ENCODE measurements around the gene PPP2CA. TPM values are rescaled to one million over a fixed set of nuclear protein-coding genes. Genes with fewer than 3 reads are reported as not detected.

The PPP2CA gene
- total and polyA plus RNA-seq, 9 of the 15 experiments (the other 6 are each of a cell fraction or from before 2014, with no cell fraction given): 23.0 to 257 (median 109) TPM

DNA sequence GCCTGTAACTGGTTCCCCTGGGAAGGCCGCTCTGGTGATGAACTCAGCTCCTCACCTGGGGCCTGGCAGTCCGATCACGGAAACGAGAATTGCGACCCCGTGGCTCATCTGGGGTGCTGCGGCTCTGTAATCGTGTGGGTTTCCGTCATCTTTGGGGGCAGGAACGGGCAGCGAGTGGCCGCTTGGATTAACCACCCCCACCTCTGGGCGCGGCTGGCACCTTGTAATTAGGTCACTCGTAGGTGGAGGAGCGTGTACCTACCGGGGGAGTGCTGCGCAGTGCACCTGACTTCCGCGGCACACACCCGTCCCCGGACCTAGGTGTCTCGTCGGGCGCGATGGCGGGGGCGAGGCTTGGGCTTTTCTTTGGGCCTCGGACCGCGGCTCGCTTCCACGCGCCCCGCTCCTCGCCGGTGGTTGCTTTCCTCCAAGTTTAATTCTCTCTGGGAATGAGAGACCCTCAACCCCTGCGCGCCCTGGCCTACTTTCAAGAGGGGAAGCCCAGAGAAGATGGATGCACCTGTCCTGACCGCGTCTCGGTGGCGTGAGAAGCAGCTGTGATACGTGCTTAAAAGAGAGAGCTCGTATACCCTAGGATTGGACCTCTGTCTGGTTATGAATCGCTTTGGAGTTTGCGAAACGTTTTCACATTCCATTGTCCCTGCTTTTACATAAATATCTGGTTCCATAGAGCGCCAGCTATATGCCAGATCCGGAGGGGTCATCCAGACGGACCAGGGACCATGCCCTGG, 744 bp upstream of the PPP2CA start (continued):
- no peak for TF ChIP-seq ZFP1 (CRISPR knock-in tag; IDR thresholded peaks at IDR 0.05)
- TF ChIP-seq ZBTB2 (IDR thresholded peaks at IDR 0.05): no peak
- no peak for TF ChIP-seq ZNF197 (CRISPR knock-in tag; IDR thresholded peaks at IDR 0.05; ENCODE audit: low read depth)
- TF ChIP-seq HMG20A (CRISPR knock-in tag; conservative IDR thresholded peaks at IDR 0.05): no peak
- no peak for TF ChIP-seq ZNF232 (CRISPR knock-in tag; IDR thresholded peaks at IDR 0.05)
- TF ChIP-seq, protein P1, sequence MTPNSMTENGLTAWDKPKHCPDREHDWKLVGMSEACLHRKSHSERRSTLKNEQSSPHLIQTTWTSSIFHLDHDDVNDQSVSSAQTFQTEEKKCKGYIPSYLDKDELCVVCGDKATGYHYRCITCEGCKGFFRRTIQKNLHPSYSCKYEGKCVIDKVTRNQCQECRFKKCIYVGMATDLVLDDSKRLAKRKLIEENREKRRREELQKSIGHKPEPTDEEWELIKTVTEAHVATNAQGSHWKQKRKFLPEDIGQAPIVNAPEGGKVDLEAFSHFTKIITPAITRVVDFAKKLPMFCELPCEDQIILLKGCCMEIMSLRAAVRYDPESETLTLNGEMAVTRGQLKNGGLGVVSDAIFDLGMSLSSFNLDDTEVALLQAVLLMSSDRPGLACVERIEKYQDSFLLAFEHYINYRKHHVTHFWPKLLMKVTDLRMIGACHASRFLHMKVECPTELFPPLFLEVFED (CRISPR knock-in tag; conservative IDR thresholded peaks at IDR 0.05): no peak
- TF ChIP-seq EHMT2 (IDR thresholded peaks at IDR 0.05): no peak
- TF ChIP-seq, protein P2, sequence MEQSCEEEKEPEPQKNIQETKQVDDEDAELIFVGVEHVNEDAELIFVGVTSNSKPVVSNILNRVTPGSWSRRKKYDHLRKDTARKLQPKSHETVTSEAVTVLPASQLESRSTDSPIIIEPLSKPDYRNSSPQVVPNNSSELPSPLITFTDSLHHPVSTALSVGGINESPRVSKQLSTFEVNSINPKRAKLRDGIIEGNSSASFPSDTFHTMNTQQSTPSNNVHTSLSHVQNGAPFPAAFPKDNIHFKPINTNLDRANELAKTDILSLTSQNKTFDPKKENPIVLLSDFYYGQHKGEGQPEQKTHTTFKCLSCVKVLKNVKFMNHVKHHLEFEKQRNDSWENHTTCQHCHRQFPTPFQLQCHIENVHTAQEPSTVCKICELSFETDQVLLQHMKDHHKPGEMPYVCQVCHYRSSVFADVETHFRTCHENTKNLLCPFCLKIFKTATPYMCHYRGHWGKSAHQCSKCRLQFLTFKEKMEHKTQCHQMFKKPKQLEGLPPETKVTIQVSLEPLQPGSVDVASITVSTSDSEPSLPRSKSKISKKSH (CRISPR knock-in tag; IDR thresholded peaks at IDR 0.05): no peak
- no peak for TF ChIP-seq RNF2 (IDR thresholded peaks at IDR 0.05)
- TF ChIP-seq GABPB1 (CRISPR knock-in tag; IDR thresholded peaks at IDR 0.05): no peak
- TF ChIP-seq, protein P3, sequence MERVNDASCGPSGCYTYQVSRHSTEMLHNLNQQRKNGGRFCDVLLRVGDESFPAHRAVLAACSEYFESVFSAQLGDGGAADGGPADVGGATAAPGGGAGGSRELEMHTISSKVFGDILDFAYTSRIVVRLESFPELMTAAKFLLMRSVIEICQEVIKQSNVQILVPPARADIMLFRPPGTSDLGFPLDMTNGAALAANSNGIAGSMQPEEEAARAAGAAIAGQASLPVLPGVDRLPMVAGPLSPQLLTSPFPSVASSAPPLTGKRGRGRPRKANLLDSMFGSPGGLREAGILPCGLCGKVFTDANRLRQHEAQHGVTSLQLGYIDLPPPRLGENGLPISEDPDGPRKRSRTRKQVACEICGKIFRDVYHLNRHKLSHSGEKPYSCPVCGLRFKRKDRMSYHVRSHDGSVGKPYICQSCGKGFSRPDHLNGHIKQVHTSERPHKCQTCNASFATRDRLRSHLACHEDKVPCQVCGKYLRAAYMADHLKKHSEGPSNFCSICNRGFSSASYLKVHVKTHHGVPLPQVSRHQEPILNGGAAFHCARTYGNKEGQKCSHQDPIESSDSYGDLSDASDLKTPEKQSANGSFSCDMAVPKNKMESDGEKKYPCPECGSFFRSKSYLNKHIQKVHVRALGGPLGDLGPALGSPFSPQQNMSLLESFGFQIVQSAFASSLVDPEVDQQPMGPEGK (CRISPR knock-in tag; IDR thresholded peaks at IDR 0.05; ENCODE audit: borderline replicate concordance): no peak
- TF ChIP-seq STAT6 (CRISPR knock-in tag; IDR thresholded peaks at IDR 0.05): no peak
- TF ChIP-seq MTA2 (IDR thresholded peaks at IDR 0.05; ENCODE audit: low read depth): no peak
- no peak for TF ChIP-seq ZNF274 (IDR thresholded peaks at IDR 0.05; ENCODE audit: borderline replicate concordance, low read depth, low read length)
- TF ChIP-seq SREBF2 (CRISPR knock-in tag; IDR thresholded peaks at IDR 0.05): 0 out of 2 replicates have a peak, but pooled peaks have one; percentile 17

All from K562 (cell line).